ENCODE results near the gene MACROD1.

The MACROD1 gene

GRCh38 chr11:63979426-63979825 is 186.5 kb downstream of the MACROD1 start:
- no peak for TF ChIP-seq FOXM1 (IDR thresholded peaks at IDR 0.05; ENCODE audit: borderline replicate concordance, low read depth)
- TF ChIP-seq YY1 (IDR thresholded peaks at IDR 0.05; ENCODE audit: low read depth): no peak
- TF ChIP-seq EP300 (IDR thresholded peaks at IDR 0.05; ENCODE audit: borderline replicate concordance): no peak
- TF ChIP-seq CEBPB (IDR thresholded peaks at IDR 0.05): no peak
- no peak for TF ChIP-seq TEAD4 (IDR thresholded peaks at IDR 0.05)
- no peak for TF ChIP-seq RAD21 (IDR thresholded peaks at IDR 0.05; ENCODE audit: low read depth)
- TF ChIP-seq, protein P1, sequence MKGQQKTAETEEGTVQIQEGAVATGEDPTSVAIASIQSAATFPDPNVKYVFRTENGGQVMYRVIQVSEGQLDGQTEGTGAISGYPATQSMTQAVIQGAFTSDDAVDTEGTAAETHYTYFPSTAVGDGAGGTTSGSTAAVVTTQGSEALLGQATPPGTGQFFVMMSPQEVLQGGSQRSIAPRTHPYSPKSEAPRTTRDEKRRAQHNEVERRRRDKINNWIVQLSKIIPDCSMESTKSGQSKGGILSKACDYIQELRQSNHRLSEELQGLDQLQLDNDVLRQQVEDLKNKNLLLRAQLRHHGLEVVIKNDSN (IDR thresholded peaks at IDR 0.05): no peak
- TF ChIP-seq NFIC (IDR thresholded peaks at IDR 0.05): no peak
- TF ChIP-seq ZBTB7A (IDR thresholded peaks at IDR 0.05; ENCODE audit: low read depth): no peak
- TF ChIP-seq TAF1 (IDR thresholded peaks at IDR 0.05; ENCODE audit: low read depth): no peak

- TF ChIP-seq FOXM1 (IDR thresholded peaks at IDR 0.05; ENCODE audit: borderline replicate concordance, low read depth) (no peak), MAX (IDR thresholded peaks at IDR 0.05) (no peak), ZBTB7A (IDR thresholded peaks at IDR 0.05; ENCODE audit: low read depth) (no peak)
These were observed 187.2 kb downstream of the MACROD1 start for GRCh38 chr11:63978551-63979239.

- peak; percentile 57 for TF ChIP-seq TEAD4 (IDR thresholded peaks at IDR 0.05)
- peak; percentile 35; the same call in 1 of the 2 replicates for TF ChIP-seq MAX (IDR thresholded peaks at IDR 0.05)
- no peak for TF ChIP-seq RAD21 (IDR thresholded peaks at IDR 0.05; ENCODE audit: low read depth)
- TF ChIP-seq NFIC (IDR thresholded peaks at IDR 0.05): peak; percentile 23; the same call in 1 of the 2 replicates
- TF ChIP-seq EGR1 (IDR thresholded peaks at IDR 0.05): 0 out of 2 replicates have a peak, but pooled peaks have one; percentile 10
- no peak for TF ChIP-seq EP300 (IDR thresholded peaks at IDR 0.05; ENCODE audit: borderline replicate concordance)
- TF ChIP-seq, protein P1 (IDR thresholded peaks at IDR 0.05): no peak
- TF ChIP-seq YY1 (IDR thresholded peaks at IDR 0.05; ENCODE audit: low read depth): peak; percentile 97
- TF ChIP-seq TAF1 (IDR thresholded peaks at IDR 0.05; ENCODE audit: low read depth): peak; percentile 90
- TF ChIP-seq REST (IDR thresholded peaks at IDR 0.05; ENCODE audit: low read depth): no peak
- TF ChIP-seq ZBTB7A (IDR thresholded peaks at IDR 0.05; ENCODE audit: low read depth): no peak
- TF ChIP-seq TCF12 (IDR thresholded peaks at IDR 0.05; ENCODE audit: low read depth): peak; percentile 71; the same call in 1 of the 2 replicates
- TF ChIP-seq CREB1 (IDR thresholded peaks at IDR 0.05; ENCODE audit: low read depth): peak; percentile 90
- TF ChIP-seq FOXM1 (IDR thresholded peaks at IDR 0.05; ENCODE audit: borderline replicate concordance, low read depth): peak; percentile 97
- peak; percentile 67 for TF ChIP-seq CEBPB (IDR thresholded peaks at IDR 0.05)
These were observed 191.4 kb downstream of the MACROD1 start, which contains the start of gene COX8A for GRCh38 chr11:63974259-63975143. COX8A (plus strand) TSS chr11:63974620; CDS start chr11:63974681, 61 bp downstream.

DNA sequence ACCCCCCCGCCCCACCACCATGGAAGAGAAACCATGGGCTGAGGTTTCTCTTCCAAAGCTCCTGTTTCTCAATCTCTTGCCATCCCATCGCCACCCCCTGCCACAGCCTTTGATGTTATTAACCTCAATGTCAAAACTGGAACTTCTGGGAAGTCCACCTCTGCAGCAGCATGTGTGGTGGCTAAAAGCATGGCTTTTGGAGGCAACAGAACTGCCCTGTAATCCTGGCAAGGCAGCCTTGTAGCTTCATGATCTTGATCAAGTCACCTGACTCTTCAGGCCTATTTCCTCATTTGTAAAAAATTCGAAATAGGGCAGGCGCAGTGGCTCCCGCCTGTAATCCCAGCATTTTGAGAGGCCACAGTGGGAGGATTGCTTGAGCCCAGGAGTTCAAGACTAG is 195.0 kb downstream of the MACROD1 start:
- TF ChIP-seq TAF1 (IDR thresholded peaks at IDR 0.05; ENCODE audit: low read depth): no peak
- no peak for TF ChIP-seq TEAD4 (IDR thresholded peaks at IDR 0.05)
- no peak for TF ChIP-seq CEBPB (IDR thresholded peaks at IDR 0.05)
- no peak for TF ChIP-seq YY1 (IDR thresholded peaks at IDR 0.05; ENCODE audit: low read depth)
- TF ChIP-seq EGR1 (IDR thresholded peaks at IDR 0.05): no peak
- no peak for TF ChIP-seq FOXM1 (IDR thresholded peaks at IDR 0.05; ENCODE audit: borderline replicate concordance, low read depth)
- TF ChIP-seq NFIC (IDR thresholded peaks at IDR 0.05): no peak
- no peak for TF ChIP-seq REST (IDR thresholded peaks at IDR 0.05; ENCODE audit: low read depth)
- no peak for TF ChIP-seq RAD21 (IDR thresholded peaks at IDR 0.05; ENCODE audit: low read depth)
- no peak for TF ChIP-seq CREB1 (IDR thresholded peaks at IDR 0.05; ENCODE audit: low read depth)
- TF ChIP-seq TCF12 (IDR thresholded peaks at IDR 0.05; ENCODE audit: low read depth): no peak
- no peak for TF ChIP-seq EP300 (IDR thresholded peaks at IDR 0.05; ENCODE audit: borderline replicate concordance)
- TF ChIP-seq MAX (IDR thresholded peaks at IDR 0.05): no peak
- no peak for TF ChIP-seq ZBTB7A (IDR thresholded peaks at IDR 0.05; ENCODE audit: low read depth)
- TF ChIP-seq, protein P1 (IDR thresholded peaks at IDR 0.05): no peak

Data from Ishikawa (cell line).